Suppressor macrophage (primary cell): ENCODE measurements around the gene DUSP9.
"Not testable (repeated sequence)": the region's sequence is repeated elsewhere in the genome, so short reads cannot be mapped to it uniquely, and the experiment has no call there.

ENCODE experiments used
- DNase-seq, 4 experiments: peaks; one replicate each; pipeline ENCODE4 v3.0.0-alpha.2; 2020 to 2022

DUSP9 gene

GRCh38 chrX:153693216-153694086 lies 46.4 kb downstream of the DUSP9 start:
- no peak for DNase-seq

- not testable (repeated sequence) for DNase-seq
Measured at GRCh38 chrX:153694256-153694655, 47.3 kb downstream of the DUSP9 start.

GRCh38 chrX:153694687-153695270 lies 47.8 kb downstream of the DUSP9 start:
- DNase-seq, result no peak

GRCh38 chrX:153696100-153696499 lies 49.1 kb downstream of the DUSP9 start:
- no peak for DNase-seq

- not testable (repeated sequence) for DNase-seq
Measured at GRCh38 chrX:153696538-153696937, 49.5 kb downstream of the DUSP9 start.

GRCh38 chrX:153696986-153697722 lies 50.2 kb downstream of the DUSP9 start:
- DNase-seq, result not testable (repeated sequence)

GRCh38 chrX:153697924-153698865 lies 51.2 kb downstream of the DUSP9 start:
- DNase-seq, result no peak

- not testable (repeated sequence) for DNase-seq
Measured at GRCh38 chrX:153699210-153699783, 52.3 kb downstream of the DUSP9 start.

- not testable (repeated sequence) for DNase-seq
Measured at GRCh38 chrX:153699784-153700371, 52.9 kb downstream of the DUSP9 start.

GRCh38 chrX:153700376-153700945 lies 53.5 kb downstream of the DUSP9 start:
- DNase-seq, result no peak
